Ascending aorta (tissue), 2 donors: Measurements from ENCODE around the gene OSTN. TPM values are rescaled to one million over a fixed set of nuclear protein-coding genes. Genes with fewer than 3 reads are reported as not detected.

Experiments used
- DNase-seq, 2 donors: peaks; one replicate each; pipeline ENCODE4 v3.0.0-alpha.2; 2019; ENCODE audit warnings: low spot score in 2 of 2
- H3K27ac ChIP-seq, 2 donors: fragments of 200-600 bp; sonication (generic); one replicate each; pipeline ENCODE4 v1.5.1; 2016 to 2017; ENCODE audit warnings: mild to moderate bottlenecking in 1 of 2
- H3K27me3 ChIP-seq: fragments of 200-600 bp; sonication (generic); one replicate; pipeline ENCODE4 v1.5.1; 2017
- H3K36me3 ChIP-seq, 2 donors: fragments of 200-600 bp; sonication (generic); one replicate each; pipeline ENCODE4 v1.5.1; 2016
- H3K4me1 ChIP-seq, 2 donors: fragments of 200-600 bp; sonication (generic); one replicate each; pipeline ENCODE4 v1.5.1; 2016 to 2017; ENCODE audit warnings: mild to moderate bottlenecking in 1 of 2
- H3K4me3 ChIP-seq, 2 donors: fragments of 200-600 bp; sonication (generic); one replicate each; pipeline ENCODE4 v1.5.1; 2016 to 2017; ENCODE audit warnings: mild to moderate bottlenecking in 1 of 2
- H3K9me3 ChIP-seq, 2 donors: fragments of 200-600 bp; sonication (generic); one replicate each; pipeline ENCODE4 v1.5.1; 2016
- CTCF ChIP-seq, 3 experiments: fragments of 200-600 bp in 2 of 3; fragments of 450-650 bp in 1 of 3; sonication (generic) in 2 of 3; IDR thresholded peaks; one replicate each; pipeline ENCODE4 v1.5.1; 2016 to 2019; ENCODE audit warnings: antibody characterized with exemption in 3 of 3, mild to moderate bottlenecking in 1 of 3, moderate library complexity in 1 of 3
- intact Hi-C: fragments of 100-400 bp; cut with DNase I; formaldehyde crosslinking; loops from one replicate; pipeline ENCODE4 v1.15.1; 2023
- total RNA-seq: library from RNA; depleted of rRNA; stranded (reverse); fragments of >200 nt; gene quantifications from one replicate; pipeline ENCODE4 v1.1.0, GENCODE V29; 2016

OSTN gene
- total RNA-seq, 1 donor from 2014 or later, result not detected

- no peaks in the 10 kb centered on the region for H3K27me3 ChIP-seq
- no peaks in the 10 kb centered on the region for H3K4me1 ChIP-seq
- H3K4me3 ChIP-seq, result no peak overlapping the region
- intact Hi-C loops, result no loop called here
- no peaks in the 10 kb centered on the region for H3K9me3 ChIP-seq
- TF ChIP-seq CTCF (IDR thresholded peaks at IDR 0.05), result no peak
- DNase-seq, result no peak
- no peak overlapping the region for H3K27ac ChIP-seq
- no peaks in the 10 kb centered on the region for H3K36me3 ChIP-seq
Observed at GRCh38 chr3:191192941-191193340, 6.1 kb upstream of the OSTN start.

- no peaks in the 10 kb centered on the region for H3K9me3 ChIP-seq
- intact Hi-C loops, result no loop called here
Observed at GRCh38 chr3:191197761-191198306, 1.2 kb upstream of the OSTN start.

GRCh38 chr3:191198480-191198879 is 561 bp upstream of the OSTN start:
- Histone ChIP-seq H3K4me3 (no peak overlapping the region), H3K27me3 (no peaks in the 10 kb centered on the region), H3K36me3 (no peaks in the 10 kb centered on the region), H3K9me3 (no peaks in the 10 kb centered on the region), H3K4me1 (no peaks in the 10 kb centered on the region), H3K27ac (no peak overlapping the region)
- TF ChIP-seq CTCF (IDR thresholded peaks at IDR 0.05), result no peak
- DNase-seq, result no peak
- intact Hi-C loops, result no loop called here

More at GRCh38 chr3:191197761-191198306, 1.2 kb upstream of the OSTN start:
- H3K4me3 ChIP-seq, result no peak overlapping the region
- H3K27me3 ChIP-seq, result no peaks in the 10 kb centered on the region
- H3K27ac ChIP-seq, result no peak overlapping the region
- no peak for DNase-seq
- H3K4me1 ChIP-seq, result no peaks in the 10 kb centered on the region
- no peak for TF ChIP-seq CTCF (IDR thresholded peaks at IDR 0.05)
- no peaks in the 10 kb centered on the region for H3K36me3 ChIP-seq

GRCh38 chr3:191210032-191210431 is 11.0 kb downstream of the OSTN start:
- H3K4me3 ChIP-seq, result no peak overlapping the region
- no peaks in the 10 kb centered on the region for H3K27me3 ChIP-seq
- no peak for TF ChIP-seq CTCF (IDR thresholded peaks at IDR 0.05)
- H3K27ac ChIP-seq, result no peak overlapping the region
- no peaks in the 10 kb centered on the region for H3K36me3 ChIP-seq
- intact Hi-C loops, result no loop called here
- H3K4me1 ChIP-seq, result no peaks in the 10 kb centered on the region
- H3K9me3 ChIP-seq, result no peaks in the 10 kb centered on the region
- DNase-seq, result no peak

GRCh38 chr3:191216510-191216909 is 17.5 kb downstream of the OSTN start:
- Histone ChIP-seq H3K27ac (no peak overlapping the region), H3K9me3 (no peaks in the 10 kb centered on the region), H3K27me3 (no peaks in the 10 kb centered on the region), H3K36me3 (no peaks in the 10 kb centered on the region), H3K4me1 (no peaks in the 10 kb centered on the region), H3K4me3 (no peak overlapping the region)
- intact Hi-C loops, result no loop called here
- no peak for TF ChIP-seq CTCF (IDR thresholded peaks at IDR 0.05)
- no peak for DNase-seq

- intact Hi-C loops, result no loop called here
- H3K36me3 ChIP-seq, result no peaks in the 10 kb centered on the region
- no peak overlapping the region for H3K4me3 ChIP-seq
- DNase-seq, result no peak
- TF ChIP-seq CTCF (IDR thresholded peaks at IDR 0.05), result no peak
- H3K27ac ChIP-seq, result no peak overlapping the region
- no peaks in the 10 kb centered on the region for H3K27me3 ChIP-seq
- H3K9me3 ChIP-seq, result no peaks in the 10 kb centered on the region
- H3K4me1 ChIP-seq, result no peaks in the 10 kb centered on the region
Observed at GRCh38 chr3:191217301-191217700, 18.3 kb downstream of the OSTN start.
